Keratinocyte (primary cell): Measurements from ENCODE around the gene ADAMTS17.

Experiments
- CTCF ChIP-seq, 3 experiments: IDR thresholded peaks in 1 of 3; conservative IDR thresholded peaks in 1 of 3; optimal IDR thresholded peaks in 1 of 3; 2 replicates in 2 of 3; 3 replicates in 1 of 3; pipeline versions ENCODE3 to v1.5.1; 2011; ENCODE audit warnings: low read length in 3 of 3, mild to moderate bottlenecking in 3 of 3, moderate library complexity in 2 of 3, control low read depth in 1 of 3, inconsistent platforms in 1 of 3; ENCODE audit not compliant: insufficient read depth in 2 of 3; ENCODE audit errors: extremely low read depth in 1 of 3
- EZH2 ChIP-seq: IDR thresholded peaks from one replicate; pipeline ENCODE4 v1.6.1; 2012; ENCODE audit warnings: inconsistent platforms, mild to moderate bottlenecking, low read length, moderate library complexity

- TF ChIP-seq CTCF (optimal IDR thresholded peaks at IDR 0.05 in 1 of 3, IDR thresholded peaks at IDR 0.05 in 1 of 3, conservative IDR thresholded peaks at IDR 0.05 in 1 of 3; ENCODE audit: extremely low read depth in 1 of 3, insufficient read depth in 2 of 3, low read length in 3 of 3) (no peak), EZH2 (no peak)
Measured at GRCh38 chr15:100104245-100104644, 237.5 kb downstream of the ADAMTS17 start.
